GM21423 (cell line): Measurements from ENCODE around the gene PCDHA3.
"Not testable (repeated sequence)": the region's sequence is repeated elsewhere in the genome, so short reads cannot be mapped to it uniquely, and the experiment has no call there.

ENCODE experiments used
- ATAC-seq: cut with Tn5 transposase; IDR thresholded peaks from one replicate; pipeline ENCODE4 v1.9.1; 2021; ENCODE audit warnings: mild to moderate bottlenecking, moderate library complexity; ENCODE audit not compliant: unreplicated experiment

The PCDHA3 gene

GRCh38 chr5:140808889-140809291, 8.0 kb downstream of the PCDHA3 start:
- no peak for ATAC-seq

GRCh38 chr5:140821375-140822280, 20.8 kb downstream of the PCDHA3 start, which contains the start of gene PCDHA5:
Gene PCDHA5 (plus strand): TSS chr5:140821613.
- no peak for ATAC-seq

- no peak for ATAC-seq
Measured at GRCh38 chr5:140822281-140822629, 21.4 kb downstream of the PCDHA3 start.

GRCh38 chr5:140822969-140823368, 22.1 kb downstream of the PCDHA3 start:
- ATAC-seq, result not testable (repeated sequence)

DNA sequence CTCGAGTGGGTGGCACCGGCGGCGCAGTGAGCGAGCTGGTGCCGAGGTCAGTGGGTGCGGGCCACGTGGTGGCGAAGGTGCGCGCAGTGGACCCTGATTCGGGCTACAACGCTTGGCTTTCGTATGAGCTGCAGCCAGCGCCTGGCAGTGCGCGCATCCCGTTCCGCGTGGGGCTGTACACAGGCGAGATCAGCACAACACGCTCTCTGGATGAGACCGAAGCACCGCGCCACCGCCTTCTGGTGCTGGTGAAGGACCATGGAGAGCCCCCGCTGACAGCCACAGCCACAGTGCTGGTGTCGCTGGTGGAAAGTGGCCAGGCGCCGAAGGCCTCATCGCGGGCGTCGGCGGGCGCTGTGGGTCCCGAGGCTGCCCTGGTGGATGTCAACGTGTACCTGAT, 22.6 kb downstream of the PCDHA3 start:
- ATAC-seq, result no peak

DNA sequence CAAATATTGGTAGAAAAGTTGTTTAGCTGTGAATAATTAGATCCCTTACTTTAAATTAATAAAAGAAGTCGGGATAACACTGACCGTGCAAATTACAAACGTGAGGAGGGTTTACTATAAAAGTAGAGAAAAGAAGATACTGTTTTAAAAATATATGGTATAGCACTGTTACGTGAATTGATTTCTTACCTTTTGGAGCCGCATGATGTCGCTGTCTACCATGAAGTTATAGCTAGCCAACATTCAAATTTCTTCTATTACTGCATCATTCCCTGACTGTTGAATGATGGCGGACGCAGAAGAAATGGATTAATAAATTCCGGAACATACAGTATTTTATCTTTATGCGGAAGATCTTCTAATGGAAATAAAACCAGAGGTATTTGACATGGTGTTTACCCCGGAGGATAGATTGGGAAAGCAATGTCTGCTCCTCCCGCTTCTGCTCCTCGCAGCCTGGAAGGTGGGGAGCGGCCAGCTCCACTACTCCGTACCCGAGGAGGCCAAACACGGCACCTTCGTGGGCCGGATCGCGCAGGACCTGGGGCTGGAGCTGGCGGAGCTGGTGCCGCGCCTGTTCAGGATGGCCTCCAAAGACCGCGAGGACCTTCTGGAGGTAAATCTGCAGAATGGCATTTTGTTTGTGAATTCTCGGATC, 27.0 kb downstream of the PCDHA3 start, which contains the start of gene PCDHA6:
Gene PCDHA6 (plus strand): TSS at position 257 of the 658 bp plus-strand sequence. CDS start 132 bp downstream, at position 389.
- ATAC-seq, result no peak

- ATAC-seq, result no peak
Measured at GRCh38 chr5:140828362-140828737, 27.5 kb downstream of the PCDHA3 start.

GRCh38 chr5:140829511-140830501, 28.9 kb downstream of the PCDHA3 start:
- ATAC-seq, result not testable (repeated sequence)

DNA sequence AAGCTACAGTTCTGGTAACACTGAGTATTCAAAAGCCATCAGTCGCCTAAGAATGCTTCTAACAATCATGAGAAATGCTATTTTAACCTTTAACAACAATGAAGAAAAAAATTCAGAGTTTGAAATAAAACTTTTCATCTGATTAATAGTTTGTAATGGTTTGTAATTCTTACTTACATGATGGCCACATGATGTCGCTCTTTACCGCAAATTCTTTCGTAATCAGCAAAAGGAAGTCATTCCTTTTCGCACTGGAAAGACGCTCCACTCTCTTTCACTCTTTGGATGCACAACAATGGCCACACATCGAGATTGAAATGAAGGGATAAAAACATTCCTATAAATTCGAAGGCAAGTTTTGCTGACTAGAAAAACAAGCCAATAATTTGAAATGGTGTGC, 33.1 kb downstream of the PCDHA3 start, which contains the start of gene PCDHA7:
Gene PCDHA7 (plus strand): TSS at position 277 of the 400 bp plus-strand sequence. CDS start 115 bp downstream, at position 392.
- ATAC-seq, result no peak

GRCh38 chr5:140834439-140835008, 33.7 kb downstream of the PCDHA3 start:
- not testable (repeated sequence) for ATAC-seq

GRCh38 chr5:140835622-140836510, 35.0 kb downstream of the PCDHA3 start:
- ATAC-seq, result no peak

DNA sequence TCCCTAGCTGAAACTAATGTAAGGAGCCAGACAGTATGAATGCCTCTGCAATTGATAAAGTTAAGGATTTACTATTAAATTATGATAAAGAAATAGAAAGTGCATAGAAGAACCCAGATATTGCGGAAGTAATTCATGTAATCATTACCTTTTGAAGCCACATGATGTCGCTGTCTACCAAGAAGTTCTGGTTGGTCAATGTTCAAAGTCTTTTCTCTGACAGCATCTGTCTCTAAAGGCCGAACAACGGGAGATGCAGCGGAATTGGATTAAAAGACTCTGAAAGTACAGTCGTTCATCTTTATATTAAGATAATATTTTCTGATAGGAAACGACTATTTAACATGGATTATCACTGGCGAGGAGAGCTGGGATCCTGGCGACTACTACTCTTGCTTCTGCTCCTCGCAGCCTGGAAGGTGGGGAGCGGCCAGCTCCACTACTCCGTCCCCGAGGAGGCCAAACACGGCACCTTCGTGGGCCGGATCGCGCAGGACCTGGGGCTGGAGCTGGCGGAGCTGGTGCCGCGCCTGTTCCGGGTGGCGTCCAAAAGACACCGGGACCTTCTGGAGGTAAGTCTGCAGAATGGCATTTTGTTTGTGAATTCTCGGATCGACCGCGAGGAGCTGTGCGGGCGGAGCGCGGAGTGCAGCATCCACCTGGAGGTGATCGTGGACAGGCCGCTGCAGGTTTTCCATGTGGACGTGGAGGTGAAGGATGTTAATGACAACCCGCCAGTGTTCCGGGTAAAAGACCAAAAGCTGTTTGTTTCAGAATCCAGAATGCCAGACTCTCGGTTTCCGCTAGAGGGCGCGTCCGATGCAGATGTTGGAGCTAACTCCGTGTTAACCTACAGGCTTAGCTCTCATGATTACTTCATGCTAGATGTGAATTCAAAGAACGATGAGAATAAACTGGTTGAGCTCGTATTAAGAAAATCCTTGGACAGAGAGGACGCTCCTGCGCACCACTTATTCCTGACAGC, 40.4 kb downstream of the PCDHA3 start, which contains the start of gene PCDHA8:
Gene PCDHA8 (plus strand): TSS at position 210 of the 985 bp plus-strand sequence. CDS start 135 bp downstream, at position 345.
- no peak for ATAC-seq

- no peak for ATAC-seq
Measured at GRCh38 chr5:140842798-140843733, 42.2 kb downstream of the PCDHA3 start.

GRCh38 chr5:140848139-140849102, 47.6 kb downstream of the PCDHA3 start, which contains the start of gene PCDHA9:
Gene PCDHA9 (plus strand): TSS chr5:140848382. CDS start chr5:140848496, 114 bp downstream.
- not testable (repeated sequence) for ATAC-seq

DNA sequence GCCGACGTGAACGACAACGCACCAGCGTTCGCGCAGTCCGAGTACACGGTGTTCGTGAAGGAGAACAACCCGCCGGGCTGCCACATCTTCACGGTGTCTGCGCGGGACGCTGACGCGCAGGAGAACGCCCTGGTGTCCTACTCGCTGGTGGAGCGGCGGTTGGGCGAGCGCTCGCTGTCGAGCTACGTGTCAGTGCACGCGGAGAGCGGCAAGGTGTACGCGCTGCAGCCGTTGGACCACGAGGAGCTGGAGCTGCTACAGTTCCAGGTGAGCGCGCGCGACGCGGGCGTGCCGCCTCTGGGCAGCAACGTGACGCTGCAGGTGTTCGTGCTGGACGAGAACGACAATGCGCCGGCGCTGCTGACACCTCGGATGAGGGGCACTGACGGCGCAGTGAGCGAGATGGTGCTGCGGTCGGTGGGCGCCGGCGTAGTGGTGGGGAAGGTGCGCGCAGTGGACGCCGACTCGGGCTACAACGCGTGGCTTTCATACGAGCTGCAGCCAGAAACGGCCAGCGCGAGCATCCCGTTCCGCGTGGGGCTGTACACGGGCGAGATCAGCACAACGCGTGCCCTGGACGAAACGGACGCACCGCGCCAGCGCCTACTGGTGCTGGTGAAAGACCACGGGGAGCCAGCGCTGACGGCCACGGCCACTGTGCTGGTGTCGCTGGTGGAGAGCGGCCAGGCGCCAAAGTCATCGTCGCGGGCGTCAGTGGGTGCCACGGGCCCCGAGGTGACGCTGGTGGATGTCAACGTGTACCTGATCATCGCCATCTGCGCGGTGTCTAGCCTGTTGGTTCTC, 49.2 kb downstream of the PCDHA3 start:
- not testable (repeated sequence) for ATAC-seq
